HEK293 (cell line): ENCODE measurements around the gene BACH2.

ENCODE experiments used
- AEBP2 ChIP-seq: fragments of 450-650 bp; formaldehyde crosslinking; IDR thresholded peaks from 2 replicates; pipeline ENCODE4 v1.5.1; 2016; ENCODE audit warnings: missing biosample characterization, missing genetic modification characterization, borderline replicate concordance
- EGR2 ChIP-seq: fragments of 450-650 bp; formaldehyde crosslinking; IDR thresholded peaks from 2 replicates; pipeline ENCODE4 v1.5.1; 2016; ENCODE audit warnings: low read depth, missing biosample characterization, missing genetic modification characterization
- HOXC10 ChIP-seq: sonication (generic); formaldehyde crosslinking; IDR thresholded peaks from 2 replicates; pipeline ENCODE4 v1.8.1; 2023; ENCODE audit warnings: mild to moderate bottlenecking, missing genetic modification reagents
- KLF9 ChIP-seq: fragments of 450-650 bp; formaldehyde crosslinking; IDR thresholded peaks from 2 replicates; pipeline ENCODE4 v1.5.1; 2016; ENCODE audit warnings: missing biosample characterization, missing genetic modification characterization, low read depth
- OVOL3 ChIP-seq: fragments of 450-650 bp; formaldehyde crosslinking; IDR thresholded peaks from 2 replicates; pipeline ENCODE4 v1.5.1; 2016; ENCODE audit warnings: missing biosample characterization, missing genetic modification characterization
- PRDM4 ChIP-seq: fragments of 450-650 bp; formaldehyde crosslinking; IDR thresholded peaks from 2 replicates; pipeline ENCODE4 v1.5.1; 2017; ENCODE audit warnings: missing biosample characterization, missing genetic modification characterization
- TRIM28 ChIP-seq: IDR thresholded peaks from 2 replicates; pipeline ENCODE4 v1.6.1; 2011; ENCODE audit warnings: low read length, control low read depth, borderline replicate concordance
- ZBTB21 ChIP-seq: fragments of 450-650 bp; formaldehyde crosslinking; IDR thresholded peaks from 2 replicates; pipeline ENCODE4 v1.5.1; 2017; ENCODE audit warnings: missing biosample characterization, missing genetic modification characterization
- ZNF146 ChIP-seq: fragments of 450-650 bp; formaldehyde crosslinking; IDR thresholded peaks from 2 replicates; pipeline ENCODE4 v1.5.1; 2016; ENCODE audit warnings: missing biosample characterization, missing genetic modification characterization
- ZNF157 ChIP-seq: fragments of 450-650 bp; formaldehyde crosslinking; IDR thresholded peaks from 2 replicates; pipeline ENCODE4 v1.5.1; 2016; ENCODE audit warnings: missing biosample characterization, missing genetic modification characterization
- ZNF174 ChIP-seq: fragments of 450-650 bp; formaldehyde crosslinking; IDR thresholded peaks from 2 replicates; pipeline ENCODE4 v1.5.0; 2017; ENCODE audit warnings: missing biosample characterization, mild to moderate bottlenecking, missing genetic modification characterization
- ZNF2 ChIP-seq: fragments of 450-650 bp; formaldehyde crosslinking; IDR thresholded peaks from 2 replicates; pipeline ENCODE4 v1.5.1; 2016; ENCODE audit warnings: missing biosample characterization, missing genetic modification characterization
- ZNF433 ChIP-seq: fragments of 450-650 bp; formaldehyde crosslinking; IDR thresholded peaks from 2 replicates; pipeline ENCODE4 v1.5.1; 2016; ENCODE audit warnings: missing biosample characterization, missing genetic modification characterization, low read depth
- ZNF449 ChIP-seq: fragments of 450-650 bp; formaldehyde crosslinking; IDR thresholded peaks from 2 replicates; pipeline ENCODE4 v1.5.1; 2017; ENCODE audit warnings: missing biosample characterization, mild to moderate bottlenecking, missing genetic modification characterization, moderate library complexity
- ZNF518A ChIP-seq: fragments of 450-650 bp; formaldehyde crosslinking; conservative IDR thresholded peaks from 2 replicates; pipeline ENCODE4 v1.5.1; 2016; ENCODE audit warnings: low read depth, missing biosample characterization, missing genetic modification characterization
- ZNF548 ChIP-seq: fragments of 450-650 bp; formaldehyde crosslinking; IDR thresholded peaks from 2 replicates; pipeline ENCODE4 v1.5.1; 2016; ENCODE audit warnings: missing biosample characterization, missing genetic modification characterization
- ZNF555 ChIP-seq: fragments of 450-650 bp; formaldehyde crosslinking; conservative IDR thresholded peaks from 2 replicates; pipeline ENCODE4 v1.5.1; 2017; ENCODE audit warnings: missing biosample characterization, mild to moderate bottlenecking, missing genetic modification characterization, inconsistent platforms
- ZNF621 ChIP-seq: fragments of 450-650 bp; formaldehyde crosslinking; IDR thresholded peaks from 2 replicates; pipeline ENCODE4 v1.5.1; 2017; ENCODE audit warnings: missing biosample characterization, missing genetic modification characterization
- ZNF626 ChIP-seq: fragments of 450-650 bp; sonication (Bioruptor Pico); formaldehyde crosslinking; IDR thresholded peaks from 2 replicates; pipeline ENCODE4 v1.5.1; 2018; ENCODE audit warnings: missing biosample characterization, missing genetic modification characterization, inconsistent platforms
- ZNF629 ChIP-seq: fragments of 450-650 bp; formaldehyde crosslinking; IDR thresholded peaks from 2 replicates; pipeline ENCODE4 v1.5.1; 2017; ENCODE audit warnings: missing biosample characterization, missing genetic modification characterization
- ZNF660 ChIP-seq: fragments of 450-650 bp; IDR thresholded peaks from 2 replicates; pipeline ENCODE4 v1.5.1; 2018; ENCODE audit warnings: missing biosample characterization, mild to moderate bottlenecking, missing genetic modification characterization
- ZNF843 ChIP-seq: fragments of 450-650 bp; formaldehyde crosslinking; IDR thresholded peaks from 2 replicates; pipeline ENCODE4 v1.5.1; 2016; ENCODE audit warnings: missing biosample characterization, missing genetic modification characterization
- ZSCAN16 ChIP-seq: fragments of 450-650 bp; formaldehyde crosslinking; IDR thresholded peaks from 2 replicates; pipeline ENCODE4 v1.5.1; 2016; ENCODE audit warnings: missing biosample characterization, missing genetic modification characterization
- TF ChIP-seq, protein P1 (sequence below): fragments of 450-650 bp; formaldehyde crosslinking; IDR thresholded peaks from 2 replicates; pipeline ENCODE4 v1.5.1; 2017; ENCODE audit warnings: missing biosample characterization, missing genetic modification characterization
- TF ChIP-seq, protein P2 (sequence below): IDR thresholded peaks from 2 replicates; pipeline ENCODE4 v1.6.1; 2011; ENCODE audit warnings: mild to moderate bottlenecking, low read depth, low read length, borderline replicate concordance
- TF ChIP-seq, protein P3 (sequence below): fragments of 450-650 bp; formaldehyde crosslinking; IDR thresholded peaks from 2 replicates; pipeline ENCODE4 v1.5.1; 2016; ENCODE audit warnings: missing biosample characterization, missing genetic modification characterization

Gene BACH2

DNA sequence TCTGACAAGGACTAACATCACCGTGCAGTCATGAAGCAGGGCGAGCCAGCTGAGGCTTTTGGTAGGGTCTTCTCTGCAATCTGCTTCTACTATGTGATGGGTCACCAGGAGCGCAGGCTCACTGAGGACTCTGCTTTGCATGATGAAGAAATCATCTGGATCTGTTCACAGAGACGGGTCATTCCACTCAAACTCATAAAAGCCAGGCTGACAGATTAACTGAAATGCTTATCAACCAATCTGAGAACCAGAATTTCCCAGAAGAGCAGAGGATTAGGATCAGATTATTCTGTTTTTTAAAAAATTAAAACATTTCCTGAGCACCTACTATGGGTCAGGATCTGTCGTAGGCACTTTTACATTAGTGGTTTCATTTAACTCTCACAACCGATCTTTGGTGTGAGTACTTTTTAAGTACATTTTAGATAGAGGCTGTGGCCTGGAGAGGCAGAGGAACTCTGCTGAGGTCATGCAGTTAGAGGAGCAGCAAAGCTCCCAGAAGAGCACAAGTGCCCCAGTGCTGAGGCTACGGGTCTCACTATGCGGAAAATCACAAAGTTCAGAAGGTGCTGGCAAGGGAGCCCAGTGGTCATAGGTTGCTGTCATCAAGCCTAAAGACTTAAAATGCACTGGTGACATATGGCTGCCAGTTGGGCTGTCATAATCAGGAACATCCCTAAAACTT is 109.1 kb downstream of the BACH2 start (continued):
- TF ChIP-seq ZNF621 (tag by site-specific recombination) = no peak
- 0 out of 2 replicates have a peak, but pooled peaks have one; percentile 16 for TF ChIP-seq ZNF660 (tag by site-specific recombination)
- TF ChIP-seq TRIM28 = peak; percentile 82
- no peak; the same call in 1 of the 2 replicates for TF ChIP-seq ZNF449 (tag by site-specific recombination)
- TF ChIP-seq ZNF518A (tag by site-specific recombination) = no peak
- 0 out of 2 replicates have a peak, but pooled peaks have one; percentile 31 for TF ChIP-seq ZNF843 (tag by site-specific recombination)
- TF ChIP-seq ZNF629 = peak; percentile 49; the same call in 1 of the 2 replicates
- TF ChIP-seq ZNF146 (tag by site-specific recombination) = no peak
- TF ChIP-seq ZNF157 (tag by site-specific recombination) = no peak
- TF ChIP-seq ZBTB21 (tag by site-specific recombination) = no peak
- TF ChIP-seq ZNF626 (tag by site-specific recombination) = no peak
- no peak for TF ChIP-seq KLF9 (tag by site-specific recombination)
- no peak for TF ChIP-seq OVOL3 (tag by site-specific recombination)
- no peak for TF ChIP-seq HOXC10
- TF ChIP-seq ZNF174 = no peak
- TF ChIP-seq ZNF433 (tag by site-specific recombination) = no peak
- TF ChIP-seq EGR2 = no peak
- no peak for TF ChIP-seq AEBP2 (tag by site-specific recombination)
- TF ChIP-seq, protein P1, sequence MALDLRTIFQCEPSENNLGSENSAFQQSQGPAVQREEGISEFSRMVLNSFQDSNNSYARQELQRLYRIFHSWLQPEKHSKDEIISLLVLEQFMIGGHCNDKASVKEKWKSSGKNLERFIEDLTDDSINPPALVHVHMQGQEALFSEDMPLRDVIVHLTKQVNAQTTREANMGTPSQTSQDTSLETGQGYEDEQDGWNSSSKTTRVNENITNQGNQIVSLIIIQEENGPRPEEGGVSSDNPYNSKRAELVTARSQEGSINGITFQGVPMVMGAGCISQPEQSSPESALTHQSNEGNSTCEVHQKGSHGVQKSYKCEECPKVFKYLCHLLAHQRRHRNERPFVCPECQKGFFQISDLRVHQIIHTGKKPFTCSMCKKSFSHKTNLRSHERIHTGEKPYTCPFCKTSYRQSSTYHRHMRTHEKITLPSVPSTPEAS (tag by site-specific recombination) = no peak
- TF ChIP-seq ZNF555 (tag by site-specific recombination) = no peak
- TF ChIP-seq, protein P2, sequence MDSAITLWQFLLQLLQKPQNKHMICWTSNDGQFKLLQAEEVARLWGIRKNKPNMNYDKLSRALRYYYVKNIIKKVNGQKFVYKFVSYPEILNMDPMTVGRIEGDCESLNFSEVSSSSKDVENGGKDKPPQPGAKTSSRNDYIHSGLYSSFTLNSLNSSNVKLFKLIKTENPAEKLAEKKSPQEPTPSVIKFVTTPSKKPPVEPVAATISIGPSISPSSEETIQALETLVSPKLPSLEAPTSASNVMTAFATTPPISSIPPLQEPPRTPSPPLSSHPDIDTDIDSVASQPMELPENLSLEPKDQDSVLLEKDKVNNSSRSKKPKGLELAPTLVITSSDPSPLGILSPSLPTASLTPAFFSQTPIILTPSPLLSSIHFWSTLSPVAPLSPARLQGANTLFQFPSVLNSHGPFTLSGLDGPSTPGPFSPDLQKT = no peak
- TF ChIP-seq PRDM4 (tag by site-specific recombination) = peak; percentile 56
- TF ChIP-seq ZNF2 (tag by site-specific recombination) = no peak
- TF ChIP-seq, protein P3, sequence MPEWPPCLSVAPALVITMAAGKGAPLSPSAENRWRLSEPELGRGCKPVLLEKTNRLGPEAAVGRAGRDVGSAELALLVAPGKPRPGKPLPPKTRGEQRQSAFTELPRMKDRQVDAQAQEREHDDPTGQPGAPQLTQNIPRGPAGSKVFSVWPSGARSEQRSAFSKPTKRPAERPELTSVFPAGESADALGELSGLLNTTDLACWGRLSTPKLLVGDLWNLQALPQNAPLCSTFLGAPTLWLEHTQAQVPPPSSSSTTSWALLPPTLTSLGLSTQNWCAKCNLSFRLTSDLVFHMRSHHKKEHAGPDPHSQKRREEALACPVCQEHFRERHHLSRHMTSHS (tag by site-specific recombination) = no peak
- TF ChIP-seq ZNF548 = no peak
- TF ChIP-seq ZSCAN16 (tag by site-specific recombination) = peak; percentile 75; the same call in 1 of the 2 replicates
